ENCODE data around the gene ERBIN.
"Not testable (repeated sequence)": the region's sequence is repeated elsewhere in the genome, so short reads cannot be mapped to it uniquely, and the experiment has no call there.

The ERBIN gene

DNA sequence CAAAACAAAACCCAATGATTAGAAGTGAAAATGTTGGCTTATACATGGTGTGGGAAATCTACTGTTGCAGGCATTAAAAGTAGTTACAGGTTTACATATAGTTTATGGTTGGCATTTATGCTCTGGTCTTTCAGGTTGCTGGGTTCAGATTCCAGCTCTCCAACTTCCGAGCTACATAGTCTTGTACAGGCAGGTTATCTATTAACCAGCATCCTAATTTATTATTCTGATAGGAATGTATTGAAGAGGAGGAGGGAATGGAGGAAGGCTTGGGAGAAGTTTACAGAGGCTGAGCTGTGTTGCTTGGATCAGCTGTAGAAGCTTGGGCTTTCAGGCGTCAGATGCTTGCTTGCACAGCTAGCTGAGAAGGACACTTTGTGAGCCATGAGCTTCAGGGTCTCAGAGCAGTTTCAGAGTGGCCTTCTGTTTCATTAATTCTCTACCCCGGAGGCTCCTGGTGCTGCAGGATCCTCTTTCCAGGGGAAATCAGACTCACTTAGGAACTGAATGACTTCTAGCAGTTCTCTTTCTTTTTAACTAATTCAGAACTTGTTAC, 11.7 kb upstream of the ERBIN start:
- Histone ChIP-seq H4K20me1 (ENCODE audit: insufficient read depth, low read length) (no peaks in the 10 kb centered on the region), H3K9me2 (ENCODE audit: low read depth, low read length) (no peaks in the 10 kb centered on the region), H2AFZ (ENCODE audit: low read length) (peak overlapping the region; percentile 15; the same call in 1 of the 2 replicates), H3K9ac (ENCODE audit: low read length) (no peak overlapping the region), H3K4me3 (ENCODE audit: low read depth, low read length, poor library complexity, severe bottlenecking) (no peak overlapping the region), H3K4me1 (ENCODE audit: insufficient read depth, low read length, severe bottlenecking) (peaks cover 29% of the 10 kb centered on the region), H3K27ac (ENCODE audit: low read depth, low read length, poor library complexity, severe bottlenecking) (no peak overlapping the region), H3K9me3 (ENCODE audit: low read length) (no peaks in the 10 kb centered on the region), H3K36me3 (ENCODE audit: insufficient read depth, low read length) (no peaks in the 10 kb centered on the region), H3K79me2 (ENCODE audit: insufficient read depth, low read length) (no peaks in the 10 kb centered on the region), H3F3A (ENCODE audit: insufficient read depth, low read length) (no peaks in the 10 kb centered on the region), H3K4me2 (ENCODE audit: low read length) (0 out of 2 replicates have a peak overlapping the region, but pooled peaks have one; percentile 12), H3K27me3 (ENCODE audit: insufficient read depth, low read length) (no peaks in the 10 kb centered on the region)
- no peak for TF ChIP-seq EZH2 (IDR thresholded peaks at IDR 0.05; ENCODE audit: borderline replicate concordance, low read length)
- TF ChIP-seq, protein P1, sequence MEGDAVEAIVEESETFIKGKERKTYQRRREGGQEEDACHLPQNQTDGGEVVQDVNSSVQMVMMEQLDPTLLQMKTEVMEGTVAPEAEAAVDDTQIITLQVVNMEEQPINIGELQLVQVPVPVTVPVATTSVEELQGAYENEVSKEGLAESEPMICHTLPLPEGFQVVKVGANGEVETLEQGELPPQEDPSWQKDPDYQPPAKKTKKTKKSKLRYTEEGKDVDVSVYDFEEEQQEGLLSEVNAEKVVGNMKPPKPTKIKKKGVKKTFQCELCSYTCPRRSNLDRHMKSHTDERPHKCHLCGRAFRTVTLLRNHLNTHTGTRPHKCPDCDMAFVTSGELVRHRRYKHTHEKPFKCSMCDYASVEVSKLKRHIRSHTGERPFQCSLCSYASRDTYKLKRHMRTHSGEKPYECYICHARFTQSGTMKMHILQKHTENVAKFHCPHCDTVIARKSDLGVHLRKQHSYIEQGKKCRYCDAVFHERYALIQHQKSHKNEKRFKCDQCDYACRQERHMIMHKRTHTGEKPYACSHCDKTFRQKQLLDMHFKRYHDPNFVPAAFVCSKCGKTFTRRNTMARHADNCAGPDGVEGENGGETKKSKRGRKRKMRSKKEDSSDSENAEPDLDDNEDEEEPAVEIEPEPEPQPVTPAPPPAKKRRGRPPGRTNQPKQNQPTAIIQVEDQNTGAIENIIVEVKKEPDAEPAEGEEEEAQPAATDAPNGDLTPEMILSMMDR (IDR thresholded peaks at IDR 0.05; ENCODE audit: low read length) = no peak

DNA sequence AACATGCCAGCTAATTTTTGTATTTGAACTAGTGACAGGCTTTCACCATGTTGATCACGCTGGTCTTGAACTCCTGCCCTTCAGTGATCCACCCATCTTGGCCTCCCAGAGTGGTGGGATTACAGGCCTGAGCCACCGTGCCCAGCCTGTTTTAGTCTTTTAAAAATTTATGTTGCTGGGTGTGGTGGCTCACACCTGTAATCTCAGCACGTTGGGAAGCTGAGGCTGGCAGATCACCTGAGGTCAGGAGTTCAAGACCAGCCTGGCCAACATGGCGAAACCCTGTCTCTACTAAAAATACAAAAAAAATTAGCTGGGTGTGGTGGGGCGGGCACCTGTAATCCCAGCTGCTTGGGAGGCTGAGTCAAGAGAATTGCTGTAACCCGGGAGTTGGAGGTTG, 10.7 kb upstream of the ERBIN start:
- not testable (repeated sequence) for H2AFZ ChIP-seq (ENCODE audit: low read length); H3K79me2 ChIP-seq (ENCODE audit: insufficient read depth, low read length); H3K27me3 ChIP-seq (ENCODE audit: insufficient read depth, low read length); H4K20me1 ChIP-seq (ENCODE audit: insufficient read depth, low read length); H3K4me2 ChIP-seq (ENCODE audit: low read length); H3K27ac ChIP-seq (ENCODE audit: low read depth, low read length, poor library complexity, severe bottlenecking); H3K4me3 ChIP-seq (ENCODE audit: low read depth, low read length, poor library complexity, severe bottlenecking); H3K9me3 ChIP-seq (ENCODE audit: low read length); H3K36me3 ChIP-seq (ENCODE audit: insufficient read depth, low read length); H3K9me2 ChIP-seq (ENCODE audit: low read depth, low read length); H3K9ac ChIP-seq (ENCODE audit: low read length); H3F3A ChIP-seq (ENCODE audit: insufficient read depth, low read length)
- H3K4me1 ChIP-seq (ENCODE audit: insufficient read depth, low read length, severe bottlenecking) = peaks cover 25% of the 10 kb centered on the region

DNA sequence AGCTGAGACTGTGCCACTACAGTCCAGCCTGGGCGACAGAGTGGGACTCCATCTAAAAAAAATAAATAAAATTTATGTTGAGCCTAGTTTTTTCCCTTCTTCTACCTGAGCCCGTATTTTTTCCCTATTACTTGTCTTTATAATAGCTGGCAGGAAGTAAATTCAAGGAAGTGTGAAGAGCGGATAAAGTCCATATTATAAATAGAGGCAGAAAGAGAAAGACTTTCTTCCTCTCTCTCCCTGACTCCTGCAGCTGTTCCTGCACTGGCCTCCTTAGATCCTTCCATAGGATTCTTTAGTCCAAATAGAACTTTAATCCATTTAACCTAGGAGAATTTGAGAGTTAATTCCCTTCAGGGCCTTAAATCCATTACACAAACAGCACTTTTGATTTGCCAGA, 10.3 kb upstream of the ERBIN start:
- Histone ChIP-seq H3K79me2 (ENCODE audit: insufficient read depth, low read length) (no peaks in the 10 kb centered on the region), H3K4me2 (ENCODE audit: low read length) (no peak overlapping the region), H3K27ac (ENCODE audit: low read depth, low read length, poor library complexity, severe bottlenecking) (no peak overlapping the region), H3K9ac (ENCODE audit: low read length) (no peak overlapping the region), H3K9me3 (ENCODE audit: low read length) (no peaks in the 10 kb centered on the region), H2AFZ (ENCODE audit: low read length) (no peak overlapping the region), H3K36me3 (ENCODE audit: insufficient read depth, low read length) (no peaks in the 10 kb centered on the region), H4K20me1 (ENCODE audit: insufficient read depth, low read length) (no peaks in the 10 kb centered on the region), H3K4me1 (ENCODE audit: insufficient read depth, low read length, severe bottlenecking) (peaks cover 23% of the 10 kb centered on the region), H3F3A (ENCODE audit: insufficient read depth, low read length) (no peaks in the 10 kb centered on the region), H3K27me3 (ENCODE audit: insufficient read depth, low read length) (no peaks in the 10 kb centered on the region), H3K4me3 (ENCODE audit: low read depth, low read length, poor library complexity, severe bottlenecking) (no peak overlapping the region), H3K9me2 (ENCODE audit: low read depth, low read length) (no peaks in the 10 kb centered on the region)
- TF ChIP-seq EZH2 (IDR thresholded peaks at IDR 0.05; ENCODE audit: borderline replicate concordance, low read length) = no peak
- TF ChIP-seq, protein P1 (IDR thresholded peaks at IDR 0.05; ENCODE audit: low read length) = no peak

DNA sequence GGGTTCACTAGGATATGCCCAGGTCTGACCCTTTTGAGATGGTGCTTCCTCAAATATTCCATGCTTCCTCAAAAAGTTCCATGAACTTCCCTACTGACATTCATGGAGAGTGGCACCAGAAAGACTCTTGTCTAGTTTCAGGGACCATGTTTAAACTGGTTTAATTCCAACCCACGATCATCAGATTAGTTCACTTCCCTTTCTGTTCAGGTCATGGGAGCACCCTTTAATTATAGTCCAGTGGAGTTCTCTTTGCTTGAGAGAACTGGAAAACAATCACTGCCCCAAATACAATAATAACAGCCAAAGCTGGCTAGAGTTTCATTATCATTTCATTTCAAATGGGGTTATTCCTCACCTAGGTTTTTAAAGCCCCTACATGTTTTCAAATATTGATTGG, 9.7 kb upstream of the ERBIN start:
- Histone ChIP-seq H3K27ac (ENCODE audit: low read depth, low read length, poor library complexity, severe bottlenecking) (no peak overlapping the region), H3K9me3 (ENCODE audit: low read length) (no peaks in the 10 kb centered on the region), H3K79me2 (ENCODE audit: insufficient read depth, low read length) (no peaks in the 10 kb centered on the region), H3K4me3 (ENCODE audit: low read depth, low read length, poor library complexity, severe bottlenecking) (no peak overlapping the region), H3K9ac (ENCODE audit: low read length) (no peak overlapping the region), H3K9me2 (ENCODE audit: low read depth, low read length) (no peaks in the 10 kb centered on the region), H3F3A (ENCODE audit: insufficient read depth, low read length) (no peaks in the 10 kb centered on the region), H2AFZ (ENCODE audit: low read length) (no peak overlapping the region), H3K36me3 (ENCODE audit: insufficient read depth, low read length) (no peaks in the 10 kb centered on the region), H3K4me1 (ENCODE audit: insufficient read depth, low read length, severe bottlenecking) (peaks cover 23% of the 10 kb centered on the region), H4K20me1 (ENCODE audit: insufficient read depth, low read length) (no peaks in the 10 kb centered on the region), H3K4me2 (ENCODE audit: low read length) (no peak overlapping the region), H3K27me3 (ENCODE audit: insufficient read depth, low read length) (no peaks in the 10 kb centered on the region)
- TF ChIP-seq, protein P1 (IDR thresholded peaks at IDR 0.05; ENCODE audit: low read length) = no peak
- TF ChIP-seq EZH2 (IDR thresholded peaks at IDR 0.05; ENCODE audit: borderline replicate concordance, low read length) = no peak

All from OCI-LY1 (cell line).